Tibial nerve (tissue), 4 donors: ENCODE measurements around the gene MTSS2. TPM values are rescaled to one million over a fixed set of nuclear protein-coding genes. Genes with fewer than 3 reads are reported as not detected.

Experiments used
- DNase-seq, 2 donors: peaks; one replicate each; pipeline ENCODE4 v3.0.0-alpha.2; 2019; ENCODE audit warnings: low spot score in 2 of 2
- H3K27ac ChIP-seq, 4 donors: fragments of 200-600 bp; sonication (generic) in 3 of 4; one replicate each; pipeline ENCODE4 v1.5.1; 2017 to 2019; ENCODE audit warnings: mild to moderate bottlenecking in 1 of 4
- H3K27me3 ChIP-seq, 2 donors: fragments of 200-600 bp; sonication (generic) in 1 of 2; one replicate each; pipeline versions ENCODE4 v1.5.1 to v1.6.0; 2017 to 2019
- H3K36me3 ChIP-seq, 3 donors: fragments of 200-600 bp; sonication (generic); one replicate each; pipeline ENCODE4 v1.5.1; 2018 to 2019
- H3K4me1 ChIP-seq, 4 donors: fragments of 200-600 bp; sonication (generic) in 3 of 4; one replicate each; pipeline ENCODE4 v1.5.1; 2017 to 2019
- H3K4me3 ChIP-seq, 4 donors: fragments of 200-600 bp; sonication (generic) in 3 of 4; one replicate each; pipeline ENCODE4 v1.5.1; 2017 to 2019; ENCODE audit warnings: mild to moderate bottlenecking in 1 of 4, moderate library complexity in 1 of 4
- H3K9me3 ChIP-seq, 4 donors: fragments of 200-600 bp; sonication (generic) in 3 of 4; one replicate each; pipeline ENCODE4 v1.5.1; 2017 to 2019
- CTCF ChIP-seq, 5 experiments: fragments of 200-600 bp in 3 of 5; fragments of 450-650 bp in 2 of 5; sonication (generic) in 3 of 5; IDR thresholded peaks; one replicate each; pipeline ENCODE4 v1.5.1; 2016 to 2019; ENCODE audit warnings: antibody characterized with exemption in 5 of 5, mild to moderate bottlenecking in 3 of 5, moderate library complexity in 2 of 5
- EP300 ChIP-seq, 2 donors: sonication (generic); formaldehyde crosslinking; IDR thresholded peaks; one replicate each; pipeline ENCODE4 v1.6.1; 2017; ENCODE audit warnings: antibody characterized with exemption in 2 of 2, mild to moderate bottlenecking in 1 of 2
- POLR2A ChIP-seq, 2 donors: fragments of 450-650 bp; IDR thresholded peaks; one replicate each; pipeline ENCODE4 v1.6.1; 2017; ENCODE audit warnings: antibody characterized with exemption in 2 of 2, mild to moderate bottlenecking in 2 of 2, moderate library complexity in 2 of 2
- WGBS, 2 donors: methylation state at CpG; one replicate each; pipeline ENCODE4 v1.1.5; 2018; 5-methylcytosine and 5-hydroxymethylcytosine counted together
- total RNA-seq, 4 donors: library from RNA; depleted of rRNA; stranded (reverse); fragments of >200 nt; gene quantifications; one replicate each; pipeline ENCODE4 v1.1.0, GENCODE V29; 2016

MTSS2 gene
- total RNA-seq, 4 donors from 2014 or later = 24.1 to 40.6 (median 35.4) TPM

GRCh38 chr16:70713342-70713741 is 27.5 kb upstream of the MTSS2 start:
- Histone ChIP-seq H3K4me1 (peaks cover 0 to 64% (median 22%) of the 10 kb centered on the region in 4 donors), H3K4me3 (no peak overlapping the region), H3K9me3 (no peaks in the 10 kb centered on the region), H3K36me3 (no peaks in the 10 kb centered on the region), H3K27me3 (no peaks in the 10 kb centered on the region), H3K27ac (peak overlapping the region in 1 of 4 donors; percentile 81)
- TF ChIP-seq CTCF (IDR thresholded peaks at IDR 0.05) = no peak
- TF ChIP-seq EP300 (IDR thresholded peaks at IDR 0.05) = no peak
- TF ChIP-seq POLR2A (IDR thresholded peaks at IDR 0.05) = no peak
- 72 to 77% methylated on average over 5 of the region's 5 CpGs for WGBS, 2 donors
- DNase-seq = no peak

- H3K36me3 ChIP-seq = no peaks in the 10 kb centered on the region
- H3K27ac ChIP-seq = no peak overlapping the region
- TF ChIP-seq POLR2A (IDR thresholded peaks at IDR 0.05) = no peak
- WGBS, 2 donors = 88 to 93% methylated on average over 12 of the region's 12 CpGs
- no peak for DNase-seq
- peaks cover 0 to 68% (median 24%) of the 10 kb centered on the region in 4 donors for H3K4me1 ChIP-seq
- H3K9me3 ChIP-seq = no peaks in the 10 kb centered on the region
- no peak overlapping the region for H3K4me3 ChIP-seq
- H3K27me3 ChIP-seq = no peaks in the 10 kb centered on the region
Measured at GRCh38 chr16:70712942-70713341, 27.1 kb upstream of the MTSS2 start.

GRCh38 chr16:70712359-70712758 is 26.5 kb upstream of the MTSS2 start:
- no peak for DNase-seq
- TF ChIP-seq EP300 (IDR thresholded peaks at IDR 0.05) (no peak), POLR2A (IDR thresholded peaks at IDR 0.05) (no peak), CTCF (IDR thresholded peaks at IDR 0.05) (no peak)
- peak overlapping the region in 1 of 4 donors; percentile 92 for H3K27ac ChIP-seq

GRCh38 chr16:70711211-70712031 is 25.6 kb upstream of the MTSS2 start:
- H3K9me3 ChIP-seq = no peaks in the 10 kb centered on the region
- H3K4me1 ChIP-seq = peaks cover 0 to 75% (median 32%) of the 10 kb centered on the region in 4 donors
- no peaks in the 10 kb centered on the region for H3K27me3 ChIP-seq
- 81 to 86% methylated on average over 14 of the region's 14 CpGs for WGBS, 2 donors
- no peak for TF ChIP-seq POLR2A (IDR thresholded peaks at IDR 0.05)
- TF ChIP-seq CTCF (IDR thresholded peaks at IDR 0.05) = no peak
- no peak for TF ChIP-seq EP300 (IDR thresholded peaks at IDR 0.05)
- no peak for DNase-seq
- no peak overlapping the region for H3K4me3 ChIP-seq
- peak overlapping the region in 1 of 4 donors; percentile 92 for H3K27ac ChIP-seq
- H3K36me3 ChIP-seq = no peaks in the 10 kb centered on the region

More at GRCh38 chr16:70712359-70712758, 26.5 kb upstream of the MTSS2 start:
- Histone ChIP-seq H3K9me3 (no peaks in the 10 kb centered on the region), H3K27me3 (no peaks in the 10 kb centered on the region), H3K36me3 (no peaks in the 10 kb centered on the region), H3K4me1 (peaks cover 0 to 74% (median 28%) of the 10 kb centered on the region in 4 donors), H3K4me3 (no peak overlapping the region)
- WGBS, 2 donors = 82 to 84% methylated on average over 11 of the region's 11 CpGs

GRCh38 chr16:70710422-70711210 is 24.8 kb upstream of the MTSS2 start:
- no peaks in the 10 kb centered on the region for H3K27me3 ChIP-seq
- H3K4me3 ChIP-seq = no peak overlapping the region
- no peaks in the 10 kb centered on the region for H3K9me3 ChIP-seq
- peak overlapping the region in 2 of 4 donors; percentile 87 to 92 for H3K27ac ChIP-seq
- H3K36me3 ChIP-seq = no peaks in the 10 kb centered on the region
- 84 to 90% methylated on average over 29 to 30 of the region's 31 CpGs for WGBS, 2 donors
- DNase-seq = no peak
- TF ChIP-seq POLR2A (IDR thresholded peaks at IDR 0.05) = no peak
- H3K4me1 ChIP-seq = peaks cover 0 to 75% (median 30%) of the 10 kb centered on the region in 4 donors
